GM12864 (cell line): ENCODE results near the gene NUAK2.
A peak's percentile ranks its signal among the peaks of the same experiment; 100 is the strongest.

Source experiments
- DNase-seq: peaks from one replicate; pipeline ENCODE4 v3.0.0-alpha.2; 2011; ENCODE audit warnings: low read depth
- H3K4me3 ChIP-seq: 2 replicates; pipeline ENCODE4 v1.5.1; 2011; ENCODE audit warnings: mild to moderate bottlenecking, low read depth, low read length, control low read depth
- CTCF ChIP-seq: IDR thresholded peaks from 2 replicates; pipeline ENCODE4 v1.5.1; 2011; ENCODE audit warnings: low read depth, mild to moderate bottlenecking, moderate library complexity, low read length, control low read depth, inconsistent platforms; ENCODE audit errors: missing control alignments

Gene NUAK2

GRCh38 chr1:205276689-205277065, 44.9 kb downstream of the NUAK2 start:
- no peak for TF ChIP-seq CTCF
- no peak overlapping the region for H3K4me3 ChIP-seq
- no peak for DNase-seq

DNA sequence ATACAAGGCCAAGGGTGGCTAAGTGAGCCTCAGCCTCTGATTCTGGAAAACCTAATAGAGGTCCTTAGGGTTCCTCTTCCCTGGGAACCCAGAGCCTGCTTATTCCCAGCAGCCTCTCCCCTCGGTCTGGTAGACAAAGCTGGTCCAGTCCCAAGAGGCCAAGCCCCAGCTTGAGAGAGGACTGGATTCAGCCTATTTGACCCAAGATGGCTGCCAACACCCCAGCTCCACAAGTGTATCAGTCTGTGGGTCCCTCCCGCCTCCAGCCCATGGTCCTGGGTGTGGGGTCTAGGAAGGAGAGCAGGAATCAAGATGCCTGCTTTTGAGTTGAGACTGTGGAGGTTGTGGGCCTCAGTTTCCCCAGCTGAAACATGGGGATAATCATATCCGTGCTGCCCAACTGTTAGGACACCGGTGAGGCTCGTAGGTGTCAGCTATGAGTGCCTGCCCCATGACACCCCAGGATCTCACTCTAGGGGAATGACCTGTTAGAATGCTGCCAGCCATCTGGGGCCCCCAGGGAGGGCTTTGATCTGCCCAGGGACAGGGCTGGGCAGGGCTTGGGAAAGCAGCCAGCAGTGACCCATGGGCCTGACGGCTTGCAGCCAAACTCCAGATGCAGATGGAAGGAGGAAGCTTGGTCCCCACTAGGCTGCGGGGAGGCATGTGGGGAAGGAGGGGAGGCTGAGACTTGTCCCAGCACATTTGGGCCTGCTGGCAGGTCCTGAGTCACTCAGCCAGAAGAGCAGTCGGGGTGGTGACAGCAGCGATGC, 45.4 kb downstream of the NUAK2 start:
- no peak overlapping the region for H3K4me3 ChIP-seq
- no peak for DNase-seq
- TF ChIP-seq CTCF, result no peak

DNA sequence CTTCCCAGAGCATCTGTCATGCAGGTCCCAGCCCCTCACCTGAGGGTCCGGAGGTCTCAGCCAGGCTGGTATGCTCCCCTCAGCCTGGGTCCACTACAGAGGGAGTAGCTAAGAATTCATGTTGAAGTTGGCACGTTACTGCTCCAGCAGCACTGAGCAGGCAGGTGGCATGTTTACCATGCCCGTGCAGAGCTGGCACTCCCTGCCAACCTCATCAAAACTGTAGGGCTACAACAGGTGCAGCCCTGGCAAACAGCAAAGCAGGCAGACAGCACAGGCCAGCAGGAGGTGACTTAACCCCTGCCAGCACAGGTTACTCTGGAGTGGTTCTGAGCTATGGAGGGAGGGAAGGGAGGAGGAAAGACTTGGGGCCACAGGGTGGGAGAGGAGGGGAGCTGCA, 46.4 kb downstream of the NUAK2 start:
- DNase-seq, result no peak
- H3K4me3 ChIP-seq, result no peak overlapping the region
- no peak for TF ChIP-seq CTCF

DNA sequence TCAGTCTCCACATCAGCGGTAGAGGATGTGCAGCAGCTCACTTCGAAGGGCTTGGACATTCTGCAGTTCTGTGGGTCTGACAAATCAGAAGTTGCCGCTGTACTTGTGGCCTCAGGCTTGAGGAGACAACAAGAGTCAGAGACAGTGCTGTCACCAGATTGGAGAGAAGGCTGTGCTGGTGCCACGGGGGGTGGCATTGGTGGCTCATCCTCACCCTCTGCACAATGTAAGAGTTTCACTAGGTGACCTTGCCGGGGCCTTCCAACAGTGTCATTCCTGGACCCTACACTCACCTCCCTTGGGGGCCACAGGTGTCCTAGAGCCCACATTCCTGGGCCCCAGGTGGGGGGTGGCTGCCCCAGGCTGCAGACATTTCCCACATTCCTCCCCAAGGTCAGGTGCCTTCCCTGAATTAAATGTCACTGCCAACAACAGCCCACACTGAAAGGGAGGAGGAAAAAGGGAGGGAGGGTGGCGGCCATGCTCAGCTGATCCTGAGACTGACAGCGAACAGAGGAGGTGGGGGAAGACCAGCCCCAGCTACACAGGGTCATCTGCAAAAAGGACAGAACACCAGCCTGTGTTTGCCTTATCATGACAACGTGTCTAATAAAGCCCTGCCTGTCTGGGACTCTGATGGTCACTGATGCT, 47.4 kb downstream of the NUAK2 start:
- H3K4me3 ChIP-seq, result no peak overlapping the region
- no peak for DNase-seq
- TF ChIP-seq CTCF, result no peak

- DNase-seq, result peak; percentile 37
- TF ChIP-seq CTCF, result peak; percentile 99
- H3K4me3 ChIP-seq, result no peak overlapping the region
These were observed 48.0 kb downstream of the NUAK2 start for GRCh38 chr1:205273551-205273982.

DNA sequence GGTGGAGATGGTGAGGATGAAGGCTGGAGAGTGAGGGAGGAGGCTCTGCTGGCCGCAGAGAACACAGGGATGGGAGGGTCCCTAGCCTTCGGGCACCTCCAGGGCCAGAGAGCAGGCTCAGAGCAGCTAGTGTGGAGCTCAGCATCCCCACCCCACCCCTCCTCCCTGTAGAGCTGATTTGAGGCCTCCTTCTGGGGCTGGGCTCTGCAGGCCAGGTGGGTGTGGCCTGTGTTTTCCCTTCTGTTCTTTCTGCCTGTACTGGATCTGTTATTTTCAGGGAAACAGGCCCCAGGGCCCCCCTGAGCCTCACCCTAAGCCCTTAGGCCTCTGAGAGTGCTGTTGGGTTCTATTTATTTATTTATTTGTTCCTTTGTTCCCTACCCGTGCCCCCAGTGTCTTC, 49.0 kb downstream of the NUAK2 start:
- no peak overlapping the region for H3K4me3 ChIP-seq
- DNase-seq, result no peak
- no peak for TF ChIP-seq CTCF

DNA sequence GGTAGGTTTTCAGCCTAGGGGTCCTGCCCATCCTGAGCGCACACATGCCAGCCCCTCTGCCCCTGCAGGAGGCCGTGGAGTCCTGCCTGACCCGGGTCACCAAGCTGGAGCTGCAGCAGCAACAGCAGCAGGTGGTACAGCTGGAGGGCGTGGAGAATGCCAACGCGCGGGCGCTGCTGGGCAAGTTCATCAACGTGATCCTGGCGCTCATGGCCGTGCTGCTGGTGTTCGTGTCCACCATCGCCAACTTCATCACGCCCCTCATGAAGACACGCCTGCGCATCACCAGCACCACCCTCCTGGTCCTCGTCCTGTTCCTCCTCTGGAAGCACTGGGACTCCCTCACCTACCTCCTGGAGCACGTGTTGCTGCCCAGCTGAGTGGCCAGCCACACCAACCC, 49.8 kb downstream of the NUAK2 start:
- no peak for TF ChIP-seq CTCF
- H3K4me3 ChIP-seq, result no peak overlapping the region
- DNase-seq, result no peak
